Measurements from ENCODE around the gene GID4. TPM values are rescaled to one million over a fixed set of nuclear protein-coding genes. Genes with fewer than 3 reads are reported as not detected.

Gene GID4
- total RNA-seq, 1 experiment from 2014 or later: 11.4 TPM

- Histone ChIP-seq H4K20me1 (ENCODE audit: control insufficient read depth, insufficient read depth, insufficient read length) (no peaks in the 10 kb centered on the region), H4K8ac (replicated peaks; ENCODE audit: insufficient read length, low read depth, low read length) (no peak overlapping the region), H3K18ac (ENCODE audit: insufficient read length, low read depth, low read length) (no peak overlapping the region), H2BK120ac (ENCODE audit: low read depth, low read length, poor library complexity, severe bottlenecking) (no peak overlapping the region), H3K14ac (ENCODE audit: insufficient read depth, low read length) (no peak overlapping the region), H3K4me2 (ENCODE audit: insufficient read depth, insufficient read length, low read length) (no peak overlapping the region), H4K5ac (ENCODE audit: insufficient read length, low read depth, low read length) (no peak overlapping the region), H3K9me3 (ENCODE audit: control insufficient read depth, low read depth, low read length) (no peaks in the 10 kb centered on the region), H4K91ac (ENCODE audit: insufficient read length, low read depth, low read length) (no peak overlapping the region), H2AFZ (ENCODE audit: low read length) (no peak overlapping the region), H2BK12ac (ENCODE audit: insufficient read length, low read depth, low read length) (no peak overlapping the region), H3K9ac (ENCODE audit: extremely low read depth, insufficient read length, low read length) (no peak overlapping the region), H3K56ac (ENCODE audit: insufficient read length, low read depth, low read length) (no peak overlapping the region), H2BK20ac (ENCODE audit: low read depth, low read length, poor library complexity, severe bottlenecking) (no peak overlapping the region), H3K23ac (ENCODE audit: insufficient read length, low read depth, low read length) (no peak overlapping the region), H2AK5ac (ENCODE audit: insufficient read length, low read length) (no peak overlapping the region), H3K79me2 (ENCODE audit: insufficient read depth, low read length) (no peaks in the 10 kb centered on the region), H3K4ac (ENCODE audit: low read depth, low read length) (no peak overlapping the region), H3T11ph (ENCODE audit: low read length) (no peak overlapping the region), H3K79me1 (ENCODE audit: insufficient read depth, low read depth, low read length, poor library complexity, severe bottlenecking) (no peaks in the 10 kb centered on the region), H2BK5ac (ENCODE audit: insufficient read length, low read length) (no peak overlapping the region), H2BK15ac (ENCODE audit: low read depth, low read length) (no peak overlapping the region), H3K27me3 (ENCODE audit: insufficient read depth, low read length) (no peaks in the 10 kb centered on the region), H3K27ac (ENCODE audit: insufficient read length, low read depth, low read length) (no peak overlapping the region), H3K23me2 (ENCODE audit: insufficient read length, low read depth, low read length, poor library complexity, severe bottlenecking) (no peaks in the 10 kb centered on the region), H3K4me1 (ENCODE audit: insufficient read depth, low read length) (no peaks in the 10 kb centered on the region)
- Mint-ChIP-seq H3K4me3 (no peak overlapping the region), H3K9me3 (no peaks in the 10 kb centered on the region), H3K27me3 (ENCODE audit: low read depth) (no peaks in the 10 kb centered on the region), H3K27ac (no peak overlapping the region), H3K4me1 (peaks cover 0 to 2% of the 10 kb centered on the region in 2 experiments; a peak in 1 of 4 replicates), H3K36me3 (ENCODE audit: insufficient read depth in 1 of 3, low read depth in 3 of 3) (peaks cover 5 to 37% (median 18%) of the 10 kb centered on the region in 3 experiments)
- WGBS (ENCODE audit: extremely low coverage, insufficient read length, low lambda C conversion rate): no CpG with 5 or more reads among the region's 3 CpGs
- DNase-seq: no peak
- TF ChIP-seq, protein P1, sequence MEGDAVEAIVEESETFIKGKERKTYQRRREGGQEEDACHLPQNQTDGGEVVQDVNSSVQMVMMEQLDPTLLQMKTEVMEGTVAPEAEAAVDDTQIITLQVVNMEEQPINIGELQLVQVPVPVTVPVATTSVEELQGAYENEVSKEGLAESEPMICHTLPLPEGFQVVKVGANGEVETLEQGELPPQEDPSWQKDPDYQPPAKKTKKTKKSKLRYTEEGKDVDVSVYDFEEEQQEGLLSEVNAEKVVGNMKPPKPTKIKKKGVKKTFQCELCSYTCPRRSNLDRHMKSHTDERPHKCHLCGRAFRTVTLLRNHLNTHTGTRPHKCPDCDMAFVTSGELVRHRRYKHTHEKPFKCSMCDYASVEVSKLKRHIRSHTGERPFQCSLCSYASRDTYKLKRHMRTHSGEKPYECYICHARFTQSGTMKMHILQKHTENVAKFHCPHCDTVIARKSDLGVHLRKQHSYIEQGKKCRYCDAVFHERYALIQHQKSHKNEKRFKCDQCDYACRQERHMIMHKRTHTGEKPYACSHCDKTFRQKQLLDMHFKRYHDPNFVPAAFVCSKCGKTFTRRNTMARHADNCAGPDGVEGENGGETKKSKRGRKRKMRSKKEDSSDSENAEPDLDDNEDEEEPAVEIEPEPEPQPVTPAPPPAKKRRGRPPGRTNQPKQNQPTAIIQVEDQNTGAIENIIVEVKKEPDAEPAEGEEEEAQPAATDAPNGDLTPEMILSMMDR (conservative IDR thresholded peaks at IDR 0.05): no peak
Observed at GRCh38 chr17:18105027-18105426, 65.8 kb downstream of the GID4 start.
